Left colon (tissue), 2 donors: Measurements from ENCODE around the gene TPT1. TPM values are rescaled to one million over a fixed set of nuclear protein-coding genes. Genes with fewer than 3 reads are reported as not detected.
"Not testable (repeated sequence)": the region's sequence is repeated elsewhere in the genome, so short reads cannot be mapped to it uniquely, and the experiment has no call there.

ENCODE experiments used
- ATAC-seq: fragments of 200-7000 bp; cut with Tn5 transposase; one replicate; pipeline ENCODE4 v1.9.1; 2020; ENCODE audit warnings: mild to moderate bottlenecking, moderate library complexity
- DNase-seq, 2 donors: peaks; one replicate each; pipeline ENCODE4 v3.0.0-alpha.2; 2020
- intact Hi-C, 2 donors: fragments of 100-400 bp; cut with DNase I in 1 of 2; cut with micrococcal nuclease in 1 of 2; formaldehyde crosslinking; loops; one replicate each; pipeline versions ENCODE4 v1.11.2 to v1.14.0; 2022; cut with DNase I, micrococcal nuclease
- long read RNA-seq: library from polyadenylated mRNA; unstranded; transcript quantifications from one replicate; pipeline ENCODE4 v2.0.0, GENCODE V29; 2021
- total RNA-seq, 2 donors: library from RNA; stranded (reverse); fragmentation: NEBNext Ultra II Directional; extraction: Animal tissue kit (Norgen Biotek cat#: 25700); gene quantifications; one replicate each; pipeline ENCODE4 v1.2.1, GENCODE V29; 2021
- donor health status: DM: no; HTN: no; CAD: no.
- donor health status: DM: yes; HTN: yes; CAD: no.

The TPT1 gene
- total RNA-seq: 1,000 to 10,000 TPM; 3,363 to 4,788 TPM
- long read RNA-seq, full-length matches to known transcripts: 394 of 426 reads
- long read RNA-seq, partial matches to known transcripts: 25 of 426 reads
- long read RNA-seq, other reads (novel, unspliced or antisense): 7 of 426 reads

GRCh38 chr13:45341034-45341798 lies at the start of gene TPT1:
TSS of gene TPT1 (minus strand) at chr13:45341183. CDS start at chr13:45341069, 114 bp downstream.
- DNase-seq (peak; percentile 99), ATAC-seq (peak; percentile 79)
- intact Hi-C loops: no loop called here

- ATAC-seq, intact Hi-C loops, DNase-seq: not testable (repeated sequence)
Observed at GRCh38 chr13:45390348-45390747, 49.4 kb upstream of the TPT1 start.

DNA sequence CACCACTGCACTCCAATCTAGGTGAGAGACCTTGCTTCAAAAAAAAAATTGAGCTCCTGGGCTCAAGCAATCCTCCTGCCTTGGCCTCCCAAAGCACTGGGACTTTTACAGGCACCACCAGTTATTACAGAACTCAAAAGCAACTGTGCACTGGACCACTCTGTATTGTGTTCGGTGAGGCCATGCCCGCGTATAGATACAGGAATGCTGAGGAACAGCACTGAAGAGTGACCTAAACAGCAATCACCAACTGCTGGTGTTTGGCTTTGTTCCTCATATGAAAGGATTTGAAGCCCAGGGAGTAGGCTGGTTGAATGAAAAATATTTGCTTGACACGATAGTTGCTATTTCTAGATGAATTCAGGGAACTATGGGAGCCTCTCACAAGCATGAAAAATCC lies 47.7 kb upstream of the TPT1 start:
- DNase-seq (no peak), ATAC-seq (no peak)
- intact Hi-C loops: no loop called here

DNA sequence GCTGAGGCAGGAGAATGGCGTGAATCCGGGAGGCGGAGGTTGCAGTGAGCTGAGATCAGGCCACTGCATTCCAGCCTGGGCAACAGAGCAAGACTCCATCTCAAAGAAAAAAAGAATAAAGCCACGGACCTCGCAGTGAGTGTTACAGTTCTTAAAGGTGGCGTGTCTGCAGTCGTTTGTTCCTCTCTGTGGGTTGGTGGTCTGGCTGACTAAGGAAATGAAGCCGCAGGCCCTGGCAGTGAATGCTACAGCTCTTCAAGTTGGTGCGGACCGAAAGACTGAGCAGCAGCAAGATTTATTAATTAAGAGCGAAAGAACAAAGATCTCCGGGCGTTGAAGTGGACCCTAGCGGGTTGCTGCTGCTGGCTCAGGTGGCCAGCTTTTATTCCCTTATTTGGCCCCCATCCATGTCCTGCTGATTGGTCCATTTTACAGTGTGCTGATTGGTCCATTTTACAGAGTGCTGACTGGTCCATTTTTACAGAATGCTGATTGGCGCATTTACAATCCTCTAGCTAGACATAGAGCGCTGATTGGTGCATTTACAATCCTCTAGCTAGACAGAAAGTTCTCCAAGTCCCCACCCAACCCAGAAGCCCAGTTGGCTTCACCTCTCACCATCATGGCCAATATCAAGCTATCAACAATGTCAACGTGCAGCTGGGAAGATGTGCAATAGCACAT lies 46.1 kb upstream of the TPT1 start:
- DNase-seq, ATAC-seq, intact Hi-C loops: not testable (repeated sequence)

GRCh38 chr13:45385907-45386553 lies 45.0 kb upstream of the TPT1 start:
- DNase-seq (no peak), ATAC-seq (peak; percentile 35)
- intact Hi-C loops: no loop called here

GRCh38 chr13:45385320-45385719 lies 44.3 kb upstream of the TPT1 start:
- no peak for ATAC-seq
- intact Hi-C loops: no loop called here

GRCh38 chr13:45384474-45385174 lies 43.6 kb upstream of the TPT1 start:
- ATAC-seq: peak; percentile 44
- no peak for DNase-seq
- intact Hi-C loops: no loop called here

More at GRCh38 chr13:45385320-45385719, 44.3 kb upstream of the TPT1 start:
- no peak for DNase-seq

GRCh38 chr13:45382739-45383138 lies 41.8 kb upstream of the TPT1 start:
- intact Hi-C loops, ATAC-seq, DNase-seq: not testable (repeated sequence)

GRCh38 chr13:45381196-45381595 lies 40.2 kb upstream of the TPT1 start:
- no peak for DNase-seq
- no peak for ATAC-seq
- intact Hi-C loops: no loop called here

DNA sequence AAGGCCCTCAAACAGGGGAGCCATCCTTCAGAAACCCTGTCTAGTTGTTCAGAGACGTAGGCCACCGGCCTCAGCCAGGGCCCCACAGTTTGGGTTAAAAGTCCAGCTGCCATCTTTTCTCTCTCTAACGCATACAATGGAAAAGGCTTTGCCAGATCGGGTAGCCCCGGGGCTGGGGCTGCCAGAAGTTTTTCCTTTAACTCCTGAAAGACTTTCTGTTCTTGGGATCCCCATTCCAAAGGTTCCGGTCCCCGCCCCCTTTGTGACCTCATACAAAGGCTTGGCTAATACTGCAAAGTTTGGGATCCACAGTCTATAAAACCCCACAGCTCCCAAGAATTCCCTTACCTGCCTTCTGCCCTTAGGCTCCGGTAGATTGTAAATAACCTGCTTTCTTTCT lies 39.7 kb upstream of the TPT1 start:
- DNase-seq, ATAC-seq, intact Hi-C loops: not testable (repeated sequence)

- DNase-seq, intact Hi-C loops, ATAC-seq: not testable (repeated sequence)
Observed at GRCh38 chr13:45379516-45379915, 38.5 kb upstream of the TPT1 start.

DNA sequence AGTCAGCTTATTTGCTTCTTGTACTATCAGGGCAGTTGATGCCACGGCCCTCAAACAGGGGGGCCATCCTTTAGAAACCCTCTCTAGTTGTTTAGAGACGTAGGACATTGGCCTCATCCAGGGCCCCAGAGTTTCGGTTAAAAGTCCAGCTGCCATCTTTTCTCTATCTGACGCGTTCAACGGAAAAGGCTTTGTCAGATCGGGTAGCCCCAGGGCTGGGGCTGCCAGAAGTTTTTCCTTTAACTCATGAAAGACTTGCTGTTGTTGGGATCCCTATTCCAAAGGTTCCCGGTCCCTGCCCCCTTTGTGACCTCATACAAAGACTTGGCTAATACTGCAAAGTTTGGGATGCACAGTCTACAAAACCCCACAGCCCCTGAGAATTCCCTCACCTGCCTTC lies 37.8 kb upstream of the TPT1 start:
- intact Hi-C loops, ATAC-seq, DNase-seq: not testable (repeated sequence)

GRCh38 chr13:45377314-45377713 lies 36.3 kb upstream of the TPT1 start:
- intact Hi-C loops, ATAC-seq, DNase-seq: not testable (repeated sequence)

- intact Hi-C loops, DNase-seq, ATAC-seq: not testable (repeated sequence)
Observed at GRCh38 chr13:45376651-45377050, 35.7 kb upstream of the TPT1 start.

DNA sequence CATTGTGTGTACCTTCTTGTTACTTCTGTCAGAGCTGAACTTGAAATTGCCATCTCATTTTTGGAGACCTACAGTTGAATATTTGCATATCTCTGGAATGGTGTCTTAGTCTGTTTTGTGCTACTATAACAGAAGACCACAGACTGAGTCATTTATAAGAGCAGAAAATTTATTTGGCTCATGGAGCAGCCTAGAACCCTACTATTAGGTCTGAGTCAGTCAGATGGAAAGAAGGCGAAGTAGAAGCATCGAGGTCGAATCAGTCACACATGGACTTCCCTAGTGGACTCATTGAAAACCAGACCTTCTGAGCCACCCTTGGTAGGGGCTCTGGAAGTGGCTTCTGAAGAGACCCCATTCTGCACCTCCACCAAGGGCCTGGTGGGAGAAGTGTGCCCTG lies 33.9 kb upstream of the TPT1 start:
- ATAC-seq (no peak), DNase-seq (no peak)
- intact Hi-C loops: no loop called here

GRCh38 chr13:45373162-45373547 lies 32.2 kb upstream of the TPT1 start:
- intact Hi-C loops: no loop called here
- peak in 1 of 2 donors; percentile 51 for DNase-seq
- ATAC-seq: peak; percentile 88

- ATAC-seq: peak; percentile 33
- no peak for DNase-seq
- intact Hi-C loops: no loop called here
Observed at GRCh38 chr13:45372189-45373161, 31.5 kb upstream of the TPT1 start.
